ENCODE data around the gene SMIM23. TPM values are rescaled to one million over a fixed set of nuclear protein-coding genes. Genes with fewer than 3 reads are reported as not detected.

Gene SMIM23
- total RNA-seq, 1 experiment from 2014 or later = not detected

GRCh38 chr5:171744882-171745281, 40.7 kb upstream of the SMIM23 start:
- Histone ChIP-seq H3K36me3 (ENCODE audit: low read depth, low read length) (no peaks in the 10 kb centered on the region), H3K79me2 (ENCODE audit: low read length) (no peaks in the 10 kb centered on the region), H3K27me3 (ENCODE audit: low read length) (peaks cover 9% of the 10 kb centered on the region; the same call in 1 of the 2 replicates), H3K9ac (ENCODE audit: low read length) (no peak overlapping the region), H4K20me1 (ENCODE audit: low read length) (no peaks in the 10 kb centered on the region), H3K4me3 (ENCODE audit: low read length) (no peak overlapping the region), H3F3A (ENCODE audit: low read length, unreplicated experiment) (no peaks in the 10 kb centered on the region), H3K9me3 (ENCODE audit: low read length) (no peaks in the 10 kb centered on the region), H3K27ac (ENCODE audit: low read length) (no peak overlapping the region), H3K4me1 (ENCODE audit: insufficient read depth, low read length) (no peaks in the 10 kb centered on the region), H2AFZ (ENCODE audit: low read length) (no peak overlapping the region), H3K9me2 (replicated peaks; ENCODE audit: low read length) (no peaks in the 10 kb centered on the region), H3K4me2 (ENCODE audit: low read length) (no peak overlapping the region)
- BruUV-seq (replicated peaks) = no TSS peak
- no peak for TF ChIP-seq EZH2phosphoT487 (IDR thresholded peaks at IDR 0.05; ENCODE audit: borderline replicate concordance, low read length)
- no peak for TF ChIP-seq EZH2 (IDR thresholded peaks at IDR 0.05; ENCODE audit: low read length, unreplicated experiment)
- no peak for TF ChIP-seq CTCF (conservative IDR thresholded peaks at IDR 0.05; ENCODE audit: low read depth, low read length)
- intact Hi-C loops (cut with micrococcal nuclease) = no loop called here
- no peak for ATAC-seq
- POLR2A ChIA-PET (ENCODE audit: unreplicated experiment) = no interaction called here
- CTCF ChIA-PET = no interaction called here
- no peak for DNase-seq

DNA sequence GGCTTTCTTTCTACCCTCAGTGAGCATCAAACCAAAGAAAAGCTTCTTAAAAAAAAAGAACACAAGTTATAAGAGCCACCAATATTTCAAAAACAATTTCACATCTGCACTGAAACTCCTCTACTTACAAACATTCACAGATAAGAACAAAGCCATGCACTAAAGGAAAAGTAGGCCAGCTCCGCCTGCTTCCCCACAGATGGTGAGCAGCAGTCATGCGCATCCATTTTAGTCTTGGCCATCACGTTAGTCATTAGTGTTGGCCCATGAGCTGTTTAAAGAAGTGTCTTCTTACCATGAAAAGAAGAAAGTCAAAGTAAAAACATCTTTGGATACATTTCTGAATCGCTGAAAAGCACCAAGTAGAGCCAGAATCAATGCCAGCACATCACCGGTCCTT, 40.0 kb upstream of the SMIM23 start:
- Histone ChIP-seq H3K27ac (ENCODE audit: low read length) (no peak overlapping the region), H3K4me2 (ENCODE audit: low read length) (no peak overlapping the region), H3K36me3 (ENCODE audit: low read depth, low read length) (no peaks in the 10 kb centered on the region), H3F3A (ENCODE audit: low read length, unreplicated experiment) (no peaks in the 10 kb centered on the region), H3K9me2 (replicated peaks; ENCODE audit: low read length) (no peaks in the 10 kb centered on the region), H2AFZ (ENCODE audit: low read length) (no peak overlapping the region), H4K20me1 (ENCODE audit: low read length) (no peaks in the 10 kb centered on the region), H3K4me1 (ENCODE audit: insufficient read depth, low read length) (no peaks in the 10 kb centered on the region), H3K27me3 (ENCODE audit: low read length) (peaks cover 7% of the 10 kb centered on the region; the same call in 1 of the 2 replicates), H3K9ac (ENCODE audit: low read length) (no peak overlapping the region), H3K79me2 (ENCODE audit: low read length) (no peaks in the 10 kb centered on the region), H3K9me3 (ENCODE audit: low read length) (no peaks in the 10 kb centered on the region), H3K4me3 (ENCODE audit: low read length) (no peak overlapping the region)
- ChIA-PET CTCF (no interaction called here), POLR2A (ENCODE audit: unreplicated experiment) (no interaction called here)
- intact Hi-C loops (cut with micrococcal nuclease) = no loop called here
- no TSS peak for BruUV-seq (replicated peaks)
- ATAC-seq (no peak), DNase-seq (no peak)
- TF ChIP-seq CTCF (conservative IDR thresholded peaks at IDR 0.05; ENCODE audit: low read depth, low read length) = no peak
- no peak for TF ChIP-seq EZH2 (IDR thresholded peaks at IDR 0.05; ENCODE audit: low read length, unreplicated experiment)
- no peak for TF ChIP-seq EZH2phosphoT487 (IDR thresholded peaks at IDR 0.05; ENCODE audit: borderline replicate concordance, low read length)

DNA sequence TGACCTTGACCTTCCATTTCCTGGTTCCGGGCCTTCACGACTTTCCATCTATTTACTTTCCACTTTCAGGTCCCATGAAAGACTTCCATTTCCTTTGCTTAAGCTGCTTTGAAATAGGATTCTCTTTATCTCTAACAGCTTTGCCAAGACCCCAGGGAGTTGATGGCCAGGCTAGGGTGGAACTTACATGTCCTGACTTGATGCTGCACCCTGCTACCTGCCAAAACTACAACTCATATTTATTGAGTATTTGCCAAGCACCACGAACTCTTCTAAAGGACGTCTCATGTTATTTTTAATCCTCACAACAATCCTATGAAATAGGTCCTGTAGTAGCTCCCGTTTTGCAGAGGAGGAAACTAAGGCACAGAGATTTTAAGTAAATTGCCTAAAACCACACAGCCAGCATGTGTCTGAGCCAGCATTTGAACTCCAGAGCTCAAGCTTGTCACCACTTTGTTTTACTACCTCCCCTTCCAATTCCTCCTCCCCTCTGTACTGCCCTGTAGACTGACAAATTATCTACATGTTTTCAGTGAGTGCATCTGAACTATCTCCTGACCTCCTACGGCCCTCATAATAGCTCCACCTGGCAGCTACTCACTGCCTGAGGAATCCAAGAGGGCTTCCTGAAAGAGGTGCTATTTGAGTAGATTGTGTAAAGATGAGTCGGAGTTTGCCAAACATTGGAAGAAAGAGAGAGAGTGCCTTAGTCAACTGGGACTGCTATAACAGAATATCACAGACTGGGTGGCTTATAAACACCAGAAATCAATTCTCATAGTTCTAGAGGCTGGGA, 38.4 kb upstream of the SMIM23 start:
- no peaks in the 10 kb centered on the region for H3K4me1 ChIP-seq (ENCODE audit: insufficient read depth, low read length)
- no peak overlapping the region for H3K4me2 ChIP-seq (ENCODE audit: low read length)
- POLR2A ChIA-PET (ENCODE audit: unreplicated experiment) = no interaction called here

More for the DNA sequence above, 38.4 kb upstream of the SMIM23 start:
- Histone ChIP-seq H2AFZ (ENCODE audit: low read length) (no peak overlapping the region), H4K20me1 (ENCODE audit: low read length) (no peaks in the 10 kb centered on the region), H3K4me3 (ENCODE audit: low read length) (no peak overlapping the region), H3K27ac (ENCODE audit: low read length) (no peak overlapping the region), H3F3A (ENCODE audit: low read length, unreplicated experiment) (no peaks in the 10 kb centered on the region), H3K9me2 (replicated peaks; ENCODE audit: low read length) (no peaks in the 10 kb centered on the region), H3K9me3 (ENCODE audit: low read length) (no peaks in the 10 kb centered on the region), H3K36me3 (ENCODE audit: low read depth, low read length) (no peaks in the 10 kb centered on the region), H3K9ac (ENCODE audit: low read length) (no peak overlapping the region), H3K27me3 (ENCODE audit: low read length) (peaks cover 7% of the 10 kb centered on the region; the same call in 1 of the 2 replicates), H3K79me2 (ENCODE audit: low read length) (no peaks in the 10 kb centered on the region)
- intact Hi-C loops (cut with micrococcal nuclease) = no loop called here
- ATAC-seq (no peak), DNase-seq (no peak)
- BruUV-seq (replicated peaks) = no TSS peak
- no peak for TF ChIP-seq CTCF (conservative IDR thresholded peaks at IDR 0.05; ENCODE audit: low read depth, low read length)
- no peak for TF ChIP-seq EZH2phosphoT487 (IDR thresholded peaks at IDR 0.05; ENCODE audit: borderline replicate concordance, low read length)
- TF ChIP-seq EZH2 (IDR thresholded peaks at IDR 0.05; ENCODE audit: low read length, unreplicated experiment) = no peak
- CTCF ChIA-PET = no interaction called here
